Ectodermal cell (in vitro differentiated cells): ENCODE measurements around the gene HAUS3.

Experiments used
- H3K27ac ChIP-seq: 2 replicates; pipeline ENCODE4 v1.7.0; 2013; ENCODE audit warnings: mild to moderate bottlenecking, low read depth, low read length; ENCODE audit not compliant: insufficient read depth, poor library complexity, severe bottlenecking
- H3K27me3 ChIP-seq: 2 replicates; pipeline ENCODE4 v1.7.0; 2013; ENCODE audit warnings: mild to moderate bottlenecking, low read length; ENCODE audit not compliant: insufficient read depth, control insufficient read depth, poor library complexity, severe bottlenecking
- H3K36me3 ChIP-seq: one replicate; pipeline ENCODE4 v1.7.0; 2013; ENCODE audit warnings: low read length; ENCODE audit not compliant: control insufficient read depth, insufficient read depth
- H3K4me1 ChIP-seq: one replicate; pipeline ENCODE4 v1.7.0; 2013; ENCODE audit warnings: low read length; ENCODE audit not compliant: control insufficient read depth, insufficient read depth
- H3K4me3 ChIP-seq: 2 replicates; pipeline ENCODE4 v1.7.0; 2013; ENCODE audit warnings: low read depth, low read length, control low read depth; ENCODE audit not compliant: insufficient read depth
- H3K9me3 ChIP-seq: 2 replicates; pipeline ENCODE4 v1.7.0; 2013; ENCODE audit warnings: mild to moderate bottlenecking, low read length, moderate library complexity; ENCODE audit not compliant: control insufficient read depth
- WGBS, 2 experiments: methylation state at CpG; one replicate each; pipeline ENCODE4 v1.1.7; 2013; ENCODE audit warnings: missing lambda C conversion rate in 2 of 2; 5-methylcytosine and 5-hydroxymethylcytosine counted together

The HAUS3 gene

GRCh38 chr4:2251073-2251794 lies 9.3 kb upstream of the HAUS3 start:
- Histone ChIP-seq H3K4me3 (no peak overlapping the region), H3K27ac (no peak overlapping the region), H3K27me3 (no peaks in the 10 kb centered on the region), H3K9me3 (no peaks in the 10 kb centered on the region), H3K36me3 (peaks cover 5% of the 10 kb centered on the region), H3K4me1 (no peaks in the 10 kb centered on the region)
- WGBS, 2 experiments, result 94 to 97% methylated on average over 25 of the region's 25 CpGs

GRCh38 chr4:2250357-2251072 lies 8.6 kb upstream of the HAUS3 start:
- Histone ChIP-seq H3K4me1 (no peaks in the 10 kb centered on the region), H3K27me3 (no peaks in the 10 kb centered on the region), H3K36me3 (peaks cover 5% of the 10 kb centered on the region), H3K9me3 (no peaks in the 10 kb centered on the region), H3K4me3 (no peak overlapping the region), H3K27ac (no peak overlapping the region)
- 94 to 95% methylated on average over 30 of the region's 30 CpGs for WGBS, 2 experiments

GRCh38 chr4:2249526-2250356 lies 7.8 kb upstream of the HAUS3 start:
- no peaks in the 10 kb centered on the region for H3K4me1 ChIP-seq
- H3K9me3 ChIP-seq, result no peaks in the 10 kb centered on the region
- WGBS, 2 experiments, result 95 to 96% methylated on average over 26 of the region's 26 CpGs
- peaks cover 5% of the 10 kb centered on the region for H3K36me3 ChIP-seq
- no peak overlapping the region for H3K4me3 ChIP-seq
- no peaks in the 10 kb centered on the region for H3K27me3 ChIP-seq
- H3K27ac ChIP-seq, result no peak overlapping the region

- Histone ChIP-seq H3K4me3 (no peak overlapping the region), H3K36me3 (peaks cover 5% of the 10 kb centered on the region), H3K4me1 (no peaks in the 10 kb centered on the region), H3K9me3 (no peaks in the 10 kb centered on the region), H3K27ac (no peak overlapping the region), H3K27me3 (no peaks in the 10 kb centered on the region)
- WGBS, 2 experiments, result 92 to 95% methylated on average over 10 of the region's 10 CpGs
Measured at GRCh38 chr4:2248821-2249261, 6.9 kb upstream of the HAUS3 start.

- H3K9me3 ChIP-seq, result no peaks in the 10 kb centered on the region
- H3K27ac ChIP-seq, result no peak overlapping the region
- 93 to 94% methylated on average over 21 of the region's 21 CpGs for whole genome bisulfite sequencing, 2 experiments
Measured at GRCh38 chr4:2248044-2248780, 6.3 kb upstream of the HAUS3 start.

GRCh38 chr4:2247128-2248043 lies 5.5 kb upstream of the HAUS3 start:
- WGBS, 2 experiments, result 94% methylated on average over 42 of the region's 42 CpGs
- Histone ChIP-seq H3K4me3 (no peak overlapping the region), H3K27me3 (no peaks in the 10 kb centered on the region), H3K4me1 (no peaks in the 10 kb centered on the region), H3K9me3 (no peaks in the 10 kb centered on the region), H3K27ac (no peak overlapping the region), H3K36me3 (peaks cover 5% of the 10 kb centered on the region)

More at GRCh38 chr4:2248044-2248780, 6.3 kb upstream of the HAUS3 start:
- Histone ChIP-seq H3K36me3 (peaks cover 5% of the 10 kb centered on the region), H3K4me1 (no peaks in the 10 kb centered on the region), H3K4me3 (no peak overlapping the region), H3K27me3 (no peaks in the 10 kb centered on the region)

DNA sequence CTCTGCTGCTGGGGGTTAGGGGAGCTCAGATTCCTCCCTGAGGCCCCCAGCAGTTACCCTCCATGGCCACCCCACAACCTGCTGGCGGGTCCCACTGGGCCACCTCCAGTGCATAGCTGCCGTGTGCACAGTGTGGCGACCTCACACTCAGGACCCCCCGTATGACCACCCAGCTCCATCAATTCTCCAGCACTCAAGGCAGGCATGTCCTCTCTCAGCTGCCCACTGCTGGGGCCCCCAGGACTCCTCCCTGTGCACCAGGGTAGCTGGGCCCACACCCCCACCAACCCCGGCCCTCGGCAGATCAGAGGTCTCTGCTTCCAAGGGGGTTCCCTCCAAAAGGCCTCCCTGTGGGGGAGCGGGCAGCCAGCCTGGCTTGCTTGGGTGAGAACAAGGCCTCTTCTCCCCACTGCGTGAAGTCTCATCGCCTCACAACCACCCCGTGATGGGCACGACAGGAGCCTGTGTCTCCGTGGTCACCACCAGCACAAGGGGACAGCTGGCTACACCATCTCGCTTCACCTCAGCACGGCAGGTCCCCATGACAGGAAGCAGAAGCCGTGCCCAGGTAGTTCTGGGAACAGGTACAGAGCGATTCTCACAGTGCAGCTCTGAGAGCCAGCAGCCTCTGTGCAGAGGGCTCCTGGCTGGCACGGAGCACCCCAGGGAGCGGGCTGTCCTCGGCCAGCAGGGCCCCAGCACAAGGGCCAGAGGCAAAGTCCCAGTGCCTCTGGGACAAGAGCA lies 4.6 kb upstream of the HAUS3 start:
- Histone ChIP-seq H3K9me3 (no peaks in the 10 kb centered on the region), H3K27me3 (no peaks in the 10 kb centered on the region), H3K36me3 (peaks cover 5% of the 10 kb centered on the region), H3K4me3 (no peak overlapping the region), H3K4me1 (no peaks in the 10 kb centered on the region), H3K27ac (no peak overlapping the region)
- 94 to 95% methylated on average over 19 of the region's 19 CpGs for WGBS, 2 experiments

GRCh38 chr4:2245787-2246275 lies 3.9 kb upstream of the HAUS3 start:
- Histone ChIP-seq H3K4me1 (peaks cover 2% of the 10 kb centered on the region), H3K27me3 (no peaks in the 10 kb centered on the region), H3K36me3 (peaks cover under 1% of the 10 kb centered on the region), H3K9me3 (no peaks in the 10 kb centered on the region), H3K4me3 (no peak overlapping the region), H3K27ac (no peak overlapping the region)
- 93 to 94% methylated on average over 7 of the region's 7 CpGs for WGBS, 2 experiments
